Muscle layer of colon (tissue), 2 donors: Measurements from ENCODE around the gene CHCHD6.

Source experiments
- H3K27ac ChIP-seq: one replicate; pipeline ENCODE4 v1.7.0; 2013; ENCODE audit warnings: low read depth, mild to moderate bottlenecking, low read length, moderate library complexity
- H3K27me3 ChIP-seq, 2 donors: one replicate each; pipeline ENCODE4 v1.7.0; 2013; ENCODE audit warnings: low read length in 2 of 2, mild to moderate bottlenecking in 2 of 2; ENCODE audit not compliant: insufficient read depth in 2 of 2, control insufficient read depth in 1 of 2
- H3K36me3 ChIP-seq: one replicate; pipeline ENCODE4 v1.7.0; 2013; ENCODE audit warnings: mild to moderate bottlenecking, low read length; ENCODE audit not compliant: insufficient read depth
- H3K4me1 ChIP-seq: one replicate; pipeline ENCODE4 v1.7.0; 2013; ENCODE audit warnings: mild to moderate bottlenecking, low read length; ENCODE audit not compliant: insufficient read depth
- H3K4me3 ChIP-seq, 2 donors: one replicate each; pipeline ENCODE4 v1.7.0; 2013; ENCODE audit warnings: low read length in 2 of 2, low read depth in 1 of 2, mild to moderate bottlenecking in 1 of 2, moderate library complexity in 1 of 2
- H3K9ac ChIP-seq: one replicate; pipeline ENCODE4 v1.7.0; 2013; ENCODE audit warnings: low read length
- H3K9me3 ChIP-seq: one replicate; pipeline ENCODE4 v1.7.0; 2013; ENCODE audit warnings: mild to moderate bottlenecking, low read length
- donor health status: abdominal sarcoma.
- donor health status: Adenocarcinoma of cecum.

The CHCHD6 gene

GRCh38 chr3:126826693-126827092 lies 122.7 kb downstream of the CHCHD6 start:
- no peak overlapping the region for H3K4me3 ChIP-seq
- H3K27ac ChIP-seq = no peak overlapping the region
- H3K4me1 ChIP-seq = no peaks in the 10 kb centered on the region
- H3K36me3 ChIP-seq = no peaks in the 10 kb centered on the region
- H3K9ac ChIP-seq = no peak overlapping the region
- H3K9me3 ChIP-seq = no peaks in the 10 kb centered on the region
- H3K27me3 ChIP-seq = no peaks in the 10 kb centered on the region

DNA sequence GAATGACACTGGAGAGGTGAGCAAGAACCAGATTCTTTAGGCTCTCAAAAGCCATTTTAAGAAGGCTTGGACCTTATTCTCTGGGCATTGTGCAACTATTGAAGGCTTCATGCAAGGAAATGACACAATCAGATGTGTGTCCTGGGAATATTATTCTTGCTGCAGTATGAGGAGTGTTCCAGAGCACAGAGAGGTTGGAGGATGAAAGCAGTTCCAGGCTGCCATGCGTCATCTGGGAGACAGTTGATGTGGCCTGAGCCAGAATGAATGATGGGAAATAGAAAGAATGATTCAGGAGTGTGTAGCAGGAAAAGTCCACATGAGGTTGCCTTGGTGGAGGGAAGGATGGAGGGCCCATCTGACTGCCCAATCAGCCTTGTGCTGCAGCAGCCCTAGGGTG lies 123.1 kb downstream of the CHCHD6 start:
- Histone ChIP-seq H3K4me3 (no peak overlapping the region), H3K9me3 (no peaks in the 10 kb centered on the region), H3K27me3 (no peaks in the 10 kb centered on the region), H3K27ac (no peak overlapping the region), H3K9ac (no peak overlapping the region), H3K4me1 (no peaks in the 10 kb centered on the region), H3K36me3 (no peaks in the 10 kb centered on the region)

- no peak overlapping the region for H3K27ac ChIP-seq
Measured at GRCh38 chr3:126828306-126828705, 124.3 kb downstream of the CHCHD6 start.

GRCh38 chr3:126832933-126833332 lies 128.9 kb downstream of the CHCHD6 start:
- Histone ChIP-seq H3K27ac (no peak overlapping the region), H3K27me3 (no peaks in the 10 kb centered on the region), H3K4me1 (no peaks in the 10 kb centered on the region), H3K36me3 (no peaks in the 10 kb centered on the region), H3K9me3 (no peaks in the 10 kb centered on the region), H3K9ac (no peak overlapping the region), H3K4me3 (no peak overlapping the region)

More at GRCh38 chr3:126828306-126828705, 124.3 kb downstream of the CHCHD6 start:
- no peaks in the 10 kb centered on the region for H3K27me3 ChIP-seq
- no peaks in the 10 kb centered on the region for H3K36me3 ChIP-seq
- no peak overlapping the region for H3K4me3 ChIP-seq
- no peak overlapping the region for H3K9ac ChIP-seq
- H3K9me3 ChIP-seq = no peaks in the 10 kb centered on the region
- no peaks in the 10 kb centered on the region for H3K4me1 ChIP-seq

DNA sequence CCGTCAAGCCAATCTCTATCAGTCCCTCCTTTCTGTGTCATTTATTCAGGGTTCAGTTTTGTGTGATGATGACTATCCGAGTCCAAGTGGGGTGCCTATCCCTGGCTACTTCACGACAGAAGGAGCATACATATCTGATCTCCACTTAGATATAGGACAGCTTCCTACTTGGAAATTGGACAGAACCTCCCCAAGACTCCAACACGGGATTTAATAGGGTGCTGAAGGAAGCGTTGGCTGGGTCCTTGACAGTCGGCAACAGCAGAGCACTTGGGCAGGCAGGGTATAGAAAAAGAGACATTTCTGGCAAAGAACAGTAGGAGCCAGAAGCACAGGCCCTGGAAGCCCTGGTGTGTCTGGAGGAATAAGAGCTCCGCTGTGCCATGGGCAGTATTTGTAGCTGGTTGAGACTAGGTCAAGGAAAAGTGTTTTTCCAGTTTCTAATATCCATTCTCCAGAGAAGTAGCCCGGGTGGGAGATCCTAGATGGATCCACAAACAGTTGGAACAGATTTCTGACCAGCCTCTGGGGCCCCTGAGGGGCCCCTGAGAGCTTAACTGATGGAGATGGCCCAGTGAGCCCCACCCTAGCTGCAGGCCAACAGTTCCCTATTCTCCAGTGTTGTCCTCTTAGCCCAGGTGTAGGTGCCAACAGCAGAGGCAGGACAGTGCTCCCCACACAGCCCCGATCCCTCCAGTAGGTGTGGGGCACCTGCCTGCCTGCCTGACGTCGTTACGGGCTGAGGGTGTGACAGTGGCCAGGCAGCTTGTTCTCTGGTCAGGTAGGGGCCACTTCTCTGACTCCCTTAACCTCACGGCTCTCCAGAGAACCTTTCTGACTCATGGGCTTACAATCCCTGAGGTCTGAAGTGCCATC lies 130.8 kb downstream of the CHCHD6 start:
- Histone ChIP-seq H3K27ac (no peak overlapping the region), H3K9me3 (no peaks in the 10 kb centered on the region), H3K9ac (no peak overlapping the region), H3K36me3 (no peaks in the 10 kb centered on the region), H3K4me1 (no peaks in the 10 kb centered on the region), H3K27me3 (no peaks in the 10 kb centered on the region), H3K4me3 (no peak overlapping the region)

DNA sequence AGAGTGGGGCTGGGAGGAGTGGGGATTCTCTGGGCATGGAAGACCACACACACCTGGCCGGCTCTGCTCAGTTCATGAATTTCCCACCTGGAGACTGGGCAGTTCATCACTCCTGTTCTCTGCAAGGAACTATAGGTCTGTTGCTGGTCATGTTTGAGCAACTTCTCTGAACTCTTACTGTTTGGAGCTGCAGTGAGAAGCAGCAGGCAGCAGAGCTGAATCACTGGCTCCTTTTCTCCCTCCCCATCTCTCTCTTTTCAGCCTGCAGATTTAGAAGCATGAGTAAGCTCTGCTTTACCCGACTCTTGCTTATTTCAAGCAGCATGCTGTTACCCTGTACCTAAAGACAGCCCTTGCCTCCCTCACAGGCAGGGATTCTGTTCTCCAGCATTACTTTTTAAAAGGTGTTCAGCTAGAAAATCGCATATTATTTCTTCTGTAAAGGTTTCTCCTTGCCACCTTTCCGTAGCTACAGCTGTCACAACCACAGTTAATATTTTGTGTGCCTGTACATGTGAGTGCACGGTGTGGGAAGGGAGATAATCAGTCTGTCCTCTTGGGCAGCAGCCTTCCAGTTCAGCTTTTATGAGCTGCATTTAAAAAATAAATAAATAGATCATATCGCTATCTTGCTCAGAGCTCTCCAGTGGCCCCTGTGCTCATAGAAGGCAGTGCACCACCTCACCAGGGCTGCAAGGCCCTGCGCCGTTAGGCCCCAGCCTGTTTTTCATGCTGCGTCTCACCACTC lies 131.6 kb downstream of the CHCHD6 start:
- no peaks in the 10 kb centered on the region for H3K27me3 ChIP-seq

GRCh38 chr3:126836220-126836860 lies 132.3 kb downstream of the CHCHD6 start:
- H3K9me3 ChIP-seq = no peaks in the 10 kb centered on the region
- H3K27me3 ChIP-seq = no peaks in the 10 kb centered on the region
- no peak overlapping the region for H3K9ac ChIP-seq
- H3K4me1 ChIP-seq = no peaks in the 10 kb centered on the region
- no peak overlapping the region for H3K4me3 ChIP-seq
- H3K27ac ChIP-seq = no peak overlapping the region
- H3K36me3 ChIP-seq = no peaks in the 10 kb centered on the region

More for the DNA sequence above, 131.6 kb downstream of the CHCHD6 start:
- no peaks in the 10 kb centered on the region for H3K9me3 ChIP-seq
- no peaks in the 10 kb centered on the region for H3K4me1 ChIP-seq
- H3K4me3 ChIP-seq = no peak overlapping the region
- H3K36me3 ChIP-seq = no peaks in the 10 kb centered on the region
- H3K27ac ChIP-seq = no peak overlapping the region
- H3K9ac ChIP-seq = no peak overlapping the region

DNA sequence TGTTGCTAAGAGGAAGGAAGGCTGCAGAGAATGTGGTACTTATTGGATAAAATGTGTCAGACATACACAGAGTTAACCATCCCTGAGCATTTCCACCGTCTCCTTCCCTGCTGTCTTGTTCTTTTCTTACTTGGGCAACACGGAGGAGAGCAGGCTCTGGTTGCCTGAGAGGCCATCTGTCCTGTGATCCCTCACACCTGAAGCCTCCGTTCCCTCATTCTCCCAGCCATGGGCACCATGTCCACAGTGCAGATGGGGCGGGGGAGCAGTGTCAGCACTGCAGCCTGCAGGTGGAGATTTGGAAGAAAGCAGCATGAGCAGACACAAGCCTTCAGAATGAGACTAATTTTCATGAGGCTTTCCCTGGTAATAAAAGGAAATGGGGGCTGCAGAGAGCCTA lies 133.7 kb downstream of the CHCHD6 start:
- no peaks in the 10 kb centered on the region for H3K4me1 ChIP-seq
- H3K27ac ChIP-seq = no peak overlapping the region
- no peaks in the 10 kb centered on the region for H3K36me3 ChIP-seq
- H3K9me3 ChIP-seq = no peaks in the 10 kb centered on the region
- no peak overlapping the region for H3K4me3 ChIP-seq
- no peak overlapping the region for H3K9ac ChIP-seq
- H3K27me3 ChIP-seq = no peaks in the 10 kb centered on the region

DNA sequence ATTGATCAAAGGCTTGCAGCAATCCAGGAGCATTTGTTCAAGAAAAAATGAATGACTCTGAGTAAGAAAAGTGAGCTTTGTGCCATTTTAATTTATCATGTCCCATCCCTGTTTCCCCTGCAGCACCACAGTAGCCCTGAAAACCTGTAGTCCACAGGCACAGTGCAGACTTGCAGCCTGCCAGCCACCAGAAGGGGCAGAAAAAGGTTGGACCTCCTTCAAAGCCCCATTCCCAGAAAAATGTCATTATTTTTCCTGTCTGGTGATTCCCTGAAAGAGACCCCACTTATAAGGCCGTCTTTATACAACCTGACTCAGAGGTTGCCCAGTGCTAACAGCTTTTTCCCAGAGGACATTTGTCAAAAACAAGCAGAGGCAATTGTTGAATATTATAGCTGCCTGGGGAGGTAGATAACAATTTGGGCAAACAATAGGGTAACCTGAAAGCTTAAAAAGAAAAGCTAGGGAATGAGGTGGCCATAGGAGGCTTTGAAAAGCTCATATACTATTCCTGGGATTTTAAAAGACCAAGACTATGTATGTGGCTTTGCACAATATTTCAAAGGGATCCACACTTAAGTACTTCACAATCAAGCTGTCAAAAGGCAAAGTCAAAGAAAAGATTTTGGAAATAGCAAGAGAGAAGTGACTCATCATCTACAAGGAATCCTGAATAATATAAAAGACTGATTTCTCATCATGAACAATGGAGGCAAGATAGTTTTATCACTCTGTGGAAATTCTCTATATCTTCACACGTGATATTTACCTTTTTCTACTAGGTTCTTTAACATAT lies 142.1 kb downstream of the CHCHD6 start:
- H3K27me3 ChIP-seq = no peaks in the 10 kb centered on the region
- H3K9ac ChIP-seq = no peak overlapping the region
- no peak overlapping the region for H3K27ac ChIP-seq
- no peaks in the 10 kb centered on the region for H3K4me1 ChIP-seq
- no peaks in the 10 kb centered on the region for H3K36me3 ChIP-seq
- H3K9me3 ChIP-seq = no peaks in the 10 kb centered on the region
- H3K4me3 ChIP-seq = no peak overlapping the region

GRCh38 chr3:126847061-126847460 lies 143.0 kb downstream of the CHCHD6 start:
- Histone ChIP-seq H3K4me1 (no peaks in the 10 kb centered on the region), H3K36me3 (no peaks in the 10 kb centered on the region), H3K9me3 (no peaks in the 10 kb centered on the region), H3K27me3 (no peaks in the 10 kb centered on the region), H3K9ac (no peak overlapping the region), H3K27ac (no peak overlapping the region), H3K4me3 (no peak overlapping the region)

- H3K9ac ChIP-seq = no peak overlapping the region
- H3K27me3 ChIP-seq = no peaks in the 10 kb centered on the region
- H3K9me3 ChIP-seq = no peaks in the 10 kb centered on the region
- no peaks in the 10 kb centered on the region for H3K4me1 ChIP-seq
- H3K4me3 ChIP-seq = no peak overlapping the region
- H3K36me3 ChIP-seq = no peaks in the 10 kb centered on the region
- H3K27ac ChIP-seq = no peak overlapping the region
Measured at GRCh38 chr3:126848991-126849390, 145.0 kb downstream of the CHCHD6 start.
